HG03064 (cell line): ENCODE results near the gene L3MBTL2.
"Not testable (repeated sequence)": the region's sequence is repeated elsewhere in the genome, so short reads cannot be mapped to it uniquely, and the experiment has no call there.

Experiments used
- ATAC-seq: cut with Tn5 transposase; IDR thresholded peaks from one replicate; pipeline ENCODE4 v1.9.1; 2021; ENCODE audit warnings: low read depth; ENCODE audit not compliant: unreplicated experiment

L3MBTL2 gene

GRCh38 chr22:41239443-41240128 lies 34.5 kb downstream of the L3MBTL2 start:
- ATAC-seq: no peak

DNA sequence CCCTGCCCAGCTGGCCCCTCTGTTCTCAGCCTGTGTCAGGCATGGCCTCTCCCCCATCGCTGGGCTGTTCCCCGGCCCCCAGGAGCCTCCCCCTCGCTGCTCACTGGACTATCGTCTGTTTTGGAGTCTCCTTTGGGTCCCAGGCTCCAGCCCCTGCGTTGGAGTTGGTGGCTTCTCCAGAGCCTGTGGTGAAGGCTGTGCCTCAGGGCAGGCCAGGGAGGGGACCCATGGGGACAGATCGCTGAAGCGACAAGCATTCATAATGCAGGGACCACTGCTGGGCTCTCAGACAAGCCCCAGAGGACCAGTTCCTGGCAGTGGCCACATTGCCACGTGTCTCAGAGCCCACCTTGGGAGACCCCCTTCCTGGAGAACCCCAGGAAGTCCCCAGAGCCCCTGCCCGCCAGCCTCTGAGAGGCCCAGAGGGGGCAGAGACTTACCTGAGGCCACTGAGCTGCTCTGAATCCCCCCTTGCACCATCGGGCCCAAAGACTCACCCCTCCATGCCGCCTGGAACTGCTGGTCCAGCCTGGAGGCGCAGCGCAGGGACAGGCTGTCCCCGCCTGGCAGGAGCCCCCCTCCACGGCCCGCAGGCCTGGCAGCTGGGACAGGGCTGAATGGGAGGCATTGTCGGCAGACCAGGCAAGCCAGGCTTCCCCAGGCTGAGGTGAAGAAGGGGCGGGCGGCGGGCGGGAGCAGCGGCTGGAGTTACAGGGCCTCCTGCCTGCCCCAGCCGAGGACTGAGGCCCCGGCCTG lies 35.4 kb downstream of the L3MBTL2 start, which contains the start of gene CHADL:
Gene CHADL, minus strand, starts transcription at position 555 of the 756 bp plus-strand sequence. Its CDS starts 50 bp downstream, at position 505.
- ATAC-seq: no peak

GRCh38 chr22:41241133-41241676 lies 36.1 kb downstream of the L3MBTL2 start:
- no peak for ATAC-seq

DNA sequence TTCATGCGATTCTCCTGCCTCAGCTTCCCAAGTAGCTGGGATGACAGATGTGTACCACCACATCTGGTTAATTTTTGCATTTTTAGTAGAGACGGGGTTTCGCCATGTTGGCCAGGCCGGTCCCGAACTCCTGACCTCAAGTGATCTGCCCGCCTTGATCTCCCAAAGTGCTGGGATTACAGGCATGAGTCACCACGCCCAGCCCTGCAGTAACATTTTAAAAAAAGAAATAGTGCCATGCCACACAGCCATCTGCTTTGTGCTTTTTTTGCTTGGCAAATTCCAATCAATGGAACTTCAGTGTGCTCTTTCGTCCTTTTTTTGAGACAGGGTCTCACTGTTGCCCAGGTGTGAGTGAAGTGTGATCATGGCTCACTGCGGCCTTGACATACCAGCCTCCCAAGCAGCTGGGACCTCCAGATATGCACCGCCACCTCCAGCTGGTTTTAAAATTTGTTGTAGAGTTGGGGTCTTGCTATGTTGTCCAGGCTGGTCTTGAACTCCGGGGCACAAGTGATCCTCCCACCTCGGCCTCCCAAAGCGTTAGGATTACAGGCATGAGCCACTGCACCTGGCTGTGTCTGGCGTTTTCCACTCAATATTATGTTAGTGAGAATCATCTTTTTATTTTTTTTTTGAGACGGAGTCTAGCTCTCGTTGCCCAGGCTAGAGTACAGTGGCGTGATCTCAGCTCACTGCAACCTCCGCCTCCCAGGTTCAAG lies 37.4 kb downstream of the L3MBTL2 start:
- ATAC-seq: no peak

DNA sequence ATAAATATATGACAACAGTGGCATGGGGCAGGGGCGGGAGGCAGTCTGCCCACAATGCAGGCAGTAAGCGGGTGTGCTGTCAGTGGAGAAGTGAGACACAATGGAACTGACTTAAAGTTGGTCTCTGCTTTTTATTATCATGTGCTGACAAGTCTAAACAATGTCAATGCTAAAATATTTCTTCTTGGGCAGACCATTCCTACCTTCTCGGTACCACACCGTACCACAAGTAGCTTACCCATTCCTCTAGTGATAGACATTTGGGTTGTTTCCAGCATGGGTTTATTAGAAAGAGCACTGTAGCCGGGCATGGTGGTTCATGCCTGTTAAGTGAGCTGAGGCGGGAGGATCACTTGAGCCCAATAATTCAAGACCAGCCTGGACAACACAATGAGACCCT lies 38.2 kb downstream of the L3MBTL2 start:
- ATAC-seq: no peak

GRCh38 chr22:41245917-41246499 lies 40.9 kb downstream of the L3MBTL2 start:
- ATAC-seq: no peak

GRCh38 chr22:41247703-41248102 lies 42.6 kb downstream of the L3MBTL2 start:
- no peak for ATAC-seq

- no peak for ATAC-seq
Measured at GRCh38 chr22:41248314-41248713, 43.2 kb downstream of the L3MBTL2 start.

DNA sequence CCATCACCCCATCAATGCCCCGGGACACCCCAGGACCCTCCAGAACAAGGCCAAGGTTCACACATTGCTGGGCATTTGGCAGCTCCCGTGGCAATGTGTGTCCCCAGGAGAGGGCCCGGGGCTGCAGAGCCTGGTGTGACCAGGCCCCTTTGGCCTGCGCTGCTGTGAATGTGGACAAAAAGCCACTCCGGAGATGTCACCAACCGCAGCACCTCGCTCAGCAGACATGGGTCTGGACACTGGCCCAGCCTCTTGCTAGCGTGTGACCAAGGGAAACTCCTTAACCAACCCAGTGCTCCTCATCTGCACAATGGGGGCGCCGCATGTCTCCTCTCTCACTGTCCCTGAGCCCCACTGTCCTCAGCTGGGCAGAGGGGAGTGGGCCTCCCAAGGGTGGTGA lies 43.6 kb downstream of the L3MBTL2 start:
- no peak for ATAC-seq

DNA sequence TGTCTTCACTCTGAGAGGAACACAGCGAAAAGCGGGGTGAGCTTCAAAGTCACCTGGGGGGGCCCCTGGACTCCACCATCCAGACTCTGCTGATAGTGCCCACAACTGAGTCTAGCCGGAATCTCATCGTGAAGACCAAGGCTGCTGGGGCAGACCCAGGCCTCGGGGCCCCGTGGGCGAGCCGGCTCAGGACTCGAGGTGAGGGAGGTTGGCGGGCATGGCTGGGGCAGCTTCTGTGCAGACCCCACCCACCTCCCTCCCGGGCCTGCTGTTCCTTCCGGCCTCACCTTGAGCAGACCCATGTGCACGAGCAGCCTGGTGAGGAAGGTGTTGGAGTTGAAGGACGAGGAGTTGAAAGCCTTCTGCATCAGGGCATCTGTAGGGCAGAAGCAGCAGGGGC lies 44.3 kb downstream of the L3MBTL2 start:
- no peak for ATAC-seq

DNA sequence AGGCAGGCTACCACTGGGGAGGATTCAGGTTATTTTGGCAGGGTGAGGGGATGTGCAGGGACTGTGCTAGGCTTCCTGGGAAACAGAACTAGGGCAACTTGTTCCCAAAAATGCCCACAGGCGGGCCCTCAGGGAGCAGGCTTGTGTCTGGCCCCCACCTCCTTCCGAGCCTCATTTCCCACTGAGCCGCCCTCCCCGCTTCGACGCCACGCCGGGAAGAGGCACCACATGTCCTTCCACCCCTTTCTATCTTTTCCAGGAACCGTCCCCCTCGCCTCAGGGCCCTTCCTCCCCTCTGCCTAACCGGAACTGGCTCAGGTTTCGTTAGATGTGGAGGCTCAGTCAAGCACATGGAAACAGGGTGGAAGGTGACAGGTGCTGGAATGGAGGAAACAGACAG lies 45.0 kb downstream of the L3MBTL2 start:
- no peak for ATAC-seq

GRCh38 chr22:41252365-41252764 lies 47.3 kb downstream of the L3MBTL2 start:
- no peak for ATAC-seq

DNA sequence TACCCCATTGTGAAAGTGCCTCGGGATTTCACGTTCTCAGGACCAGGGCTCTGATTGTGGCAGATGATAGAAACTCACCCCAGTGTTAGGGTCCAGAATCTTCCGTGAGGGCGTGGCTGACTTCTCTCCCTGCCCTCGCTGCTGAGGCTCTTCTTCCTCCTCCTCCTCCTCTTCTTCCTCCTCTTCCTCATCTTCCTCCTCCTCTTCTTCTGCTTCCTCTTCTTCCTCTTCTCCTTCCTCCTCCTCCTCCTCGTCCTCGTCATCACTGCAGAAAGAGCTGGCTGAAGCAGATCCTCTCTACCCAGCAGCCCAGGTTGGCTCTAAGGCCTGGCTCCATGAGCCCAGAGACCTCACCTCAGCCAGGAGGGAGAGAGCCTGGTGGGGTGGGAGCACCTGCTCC lies 49.1 kb downstream of the L3MBTL2 start:
- no peak for ATAC-seq

- ATAC-seq: no peak
Measured at GRCh38 chr22:41256254-41257253, 51.4 kb downstream of the L3MBTL2 start.

GRCh38 chr22:41257696-41258095 lies 52.6 kb downstream of the L3MBTL2 start:
- no peak for ATAC-seq

DNA sequence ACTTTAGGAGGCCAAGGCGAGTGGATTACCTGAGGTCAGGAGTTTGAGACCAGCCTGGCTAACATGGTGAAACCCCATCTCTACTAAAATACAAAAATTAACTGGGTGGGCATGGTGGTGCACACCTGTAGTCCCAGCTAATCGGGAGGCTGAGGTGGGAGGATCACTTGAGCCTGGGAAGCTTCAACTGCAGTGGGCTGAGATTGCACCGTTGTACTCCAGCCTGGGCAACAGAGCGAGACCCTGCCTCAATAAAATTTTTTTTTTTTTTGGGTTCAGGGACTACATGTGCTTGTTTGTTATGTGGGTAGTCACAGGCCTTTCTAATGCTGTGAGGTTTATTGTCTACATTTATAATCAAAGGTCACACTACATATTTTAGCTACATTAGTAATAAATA lies 54.6 kb downstream of the L3MBTL2 start:
- ATAC-seq: not testable (repeated sequence)

- ATAC-seq: no peak
Measured at GRCh38 chr22:41260871-41261270, 55.8 kb downstream of the L3MBTL2 start.

GRCh38 chr22:41261541-41262249 lies 56.6 kb downstream of the L3MBTL2 start:
- ATAC-seq: no peak

DNA sequence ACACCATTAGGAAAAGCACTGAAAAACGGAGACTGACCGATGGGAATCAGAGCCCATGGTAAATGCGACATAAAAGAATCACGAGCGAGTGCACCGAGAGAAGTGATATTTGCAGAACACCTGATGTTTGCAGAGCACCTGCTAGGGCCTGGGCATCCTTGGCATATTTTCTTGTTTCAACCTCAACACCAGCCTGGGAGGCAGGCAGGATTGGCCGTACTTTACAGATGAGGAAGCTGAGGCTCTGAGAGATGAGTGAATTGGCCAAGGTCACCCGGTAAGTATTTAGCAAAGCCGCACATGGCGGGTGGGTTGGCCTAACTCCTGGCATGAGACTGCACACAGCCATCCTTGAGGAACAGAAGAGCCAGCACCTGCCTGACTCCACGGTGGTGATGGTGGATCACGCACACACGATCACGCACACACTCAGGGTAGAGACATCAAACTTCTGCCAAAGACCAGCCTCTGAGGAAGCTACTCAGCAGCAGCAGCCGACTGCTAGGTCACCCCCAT lies 57.2 kb downstream of the L3MBTL2 start:
- no peak for ATAC-seq
